ENCODE results near the gene SH3BP2. TPM values are rescaled to one million over a fixed set of nuclear protein-coding genes. Genes with fewer than 3 reads are reported as not detected.

Gene SH3BP2
- total and polyA plus RNA-seq, 7 experiments from 2014 or later, result 5.9 to 269 (median 23.1) TPM

DNA sequence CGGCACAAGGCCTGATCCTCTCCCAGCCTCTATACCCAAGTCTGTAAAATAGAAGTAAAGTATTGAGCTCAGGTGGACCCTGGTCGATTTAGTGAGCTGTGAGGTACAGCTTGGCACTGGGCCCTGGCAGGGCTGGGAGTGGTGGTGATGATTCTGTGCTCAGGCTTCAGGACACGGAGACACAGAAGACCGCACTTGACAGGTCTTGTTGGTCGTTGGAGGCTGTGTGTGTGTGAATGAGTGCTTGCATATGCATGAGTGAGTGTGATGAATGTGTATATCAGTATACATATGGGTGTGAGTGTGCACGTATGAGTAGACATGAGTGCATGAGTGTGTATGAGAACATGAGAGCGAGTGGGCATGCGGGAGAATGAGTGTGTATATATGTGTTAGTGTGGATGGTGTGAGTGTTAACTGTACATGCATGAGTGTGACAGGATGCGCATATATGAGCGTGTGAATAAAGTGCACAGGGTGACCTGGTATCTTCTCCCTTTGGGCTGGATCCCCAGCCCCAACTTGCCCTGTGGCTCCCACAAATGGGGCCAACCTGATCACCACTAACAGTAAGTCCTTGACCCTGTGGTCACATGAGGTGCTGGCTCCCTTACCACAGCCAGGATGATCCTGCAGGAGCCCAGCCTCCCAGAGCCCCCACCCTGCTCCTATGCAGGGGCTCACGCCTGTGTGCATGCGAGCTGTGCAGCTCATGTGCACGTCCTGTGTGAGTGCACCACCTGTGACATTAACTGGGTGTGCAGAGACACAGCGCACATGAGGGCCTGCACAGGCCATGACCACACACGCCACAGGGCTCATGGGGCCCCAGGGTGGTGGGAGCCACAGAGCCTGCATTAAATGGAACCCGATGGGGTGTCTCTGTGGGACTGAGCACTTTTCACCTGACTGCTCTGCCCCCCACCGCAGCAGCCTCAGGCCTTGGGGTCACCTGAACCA is 20.8 kb downstream of the SH3BP2 start:
- H3K27ac ChIP-seq (ENCODE audit: low read depth, low read length), result peak overlapping the region; percentile 85
- peaks cover 0 to 32% (median 0%) of the 10 kb centered on the region in 5 donors for H3K36me3 Mint-ChIP-seq
- no peaks in the 10 kb centered on the region for H3K27me3 Mint-ChIP-seq
- peak overlapping the region; percentile 81 to 99 (median 94) for H3K4me3 Mint-ChIP-seq
- H3K27me3 ChIP-seq (ENCODE audit: control insufficient read depth in 2 of 2, insufficient read depth in 2 of 2, low read length in 2 of 2), result no peaks in the 10 kb centered on the region
- peak overlapping the region; percentile 81 for H3K4me3 ChIP-seq (ENCODE audit: low read length)
- H3K27ac Mint-ChIP-seq, result peak overlapping the region; percentile 59 to 99 (median 96)
- no peak for DNase-seq
- ChIA-PET CTCF (interaction anchor here (0.5 to 0.9 kb wide), 5 partner anchors 8 to 123 kb away, joined by 3 to 5 read pairs (median 3); no protein-coding TSS in a partner anchor), POLR2A (interaction anchor here (0.6 to 12.2 kb wide), 5 partner anchors 14 to 63 kb away, joined by 3 to 100 read pairs (median 5); no protein-coding TSS in a partner anchor)
- H3K9me3 ChIP-seq (ENCODE audit: control insufficient read depth in 2 of 3, low read length in 3 of 3), result no peaks in the 10 kb centered on the region
- ATAC-seq, result no peak
- intact Hi-C loops (cut with micrococcal nuclease), result loop anchor here (2.0 kb wide), 3 partner anchors 29 to 117 kb away; partner anchors contain the start of genes ADD1 (in 1 of the 2) and TNIP2 (in 1 of the 2)
- no peaks in the 10 kb centered on the region for H3K36me3 ChIP-seq (ENCODE audit: control insufficient read depth in 2 of 3, insufficient read depth in 3 of 3, low read length in 3 of 3)
- peaks cover 49 to 54% of the 10 kb centered on the region in 2 donors for H3K4me1 ChIP-seq (ENCODE audit: control insufficient read depth in 2 of 2, insufficient read depth in 2 of 2, low read length in 2 of 2)
- peaks cover 44 to 65% (median 58%) of the 10 kb centered on the region in 7 donors for H3K4me1 Mint-ChIP-seq
- no peaks in the 10 kb centered on the region for H3K9me3 Mint-ChIP-seq

DNA sequence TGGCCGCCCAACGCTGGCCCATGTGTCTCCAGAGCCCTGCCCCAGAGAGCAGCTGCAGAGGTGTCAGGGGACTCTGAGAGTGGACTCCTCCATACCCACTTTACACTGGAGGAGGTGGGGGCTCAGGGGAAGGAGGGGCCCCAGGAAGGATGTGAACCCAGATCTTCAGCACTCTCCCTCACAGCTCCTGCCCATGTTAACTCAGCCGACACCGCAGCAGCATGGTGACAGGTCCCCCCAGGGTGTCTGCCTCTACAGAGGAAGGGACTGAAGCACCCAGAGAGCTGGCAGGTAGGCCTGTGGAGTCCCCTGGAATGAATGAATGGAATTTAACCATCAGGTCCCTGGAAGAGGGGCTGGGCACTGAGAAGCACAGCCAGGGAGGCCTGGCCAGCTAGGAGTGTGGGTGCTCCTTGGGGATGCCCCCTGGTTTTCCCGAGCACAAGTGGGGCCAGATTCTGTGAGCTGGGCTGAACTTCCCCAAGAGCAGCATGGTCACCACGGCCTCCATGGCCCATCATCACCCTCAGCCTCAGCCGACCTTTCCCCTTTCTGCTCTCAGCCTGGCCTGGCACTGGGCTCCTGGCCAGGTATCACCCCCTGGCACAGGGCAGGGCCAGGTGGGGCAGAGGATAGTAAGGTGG is 21.9 kb downstream of the SH3BP2 start:
- intact Hi-C loops (cut with micrococcal nuclease), result no loop called here
- H3K4me1 ChIP-seq (ENCODE audit: control insufficient read depth in 2 of 2, insufficient read depth in 2 of 2, low read length in 2 of 2), result peaks cover 49 to 64% of the 10 kb centered on the region in 2 donors
- no peak for DNase-seq
- no peaks in the 10 kb centered on the region for H3K36me3 ChIP-seq (ENCODE audit: control insufficient read depth in 2 of 3, insufficient read depth in 3 of 3, low read length in 3 of 3)
- H3K27me3 ChIP-seq (ENCODE audit: control insufficient read depth in 2 of 2, insufficient read depth in 2 of 2, low read length in 2 of 2), result no peaks in the 10 kb centered on the region
- peak overlapping the region; percentile 81 for H3K4me3 ChIP-seq (ENCODE audit: low read length)
- H3K36me3 Mint-ChIP-seq, result peaks cover 0 to 34% (median 0%) of the 10 kb centered on the region in 5 donors
- H3K27me3 Mint-ChIP-seq, result no peaks in the 10 kb centered on the region
- peak overlapping the region in 7 of 9 donors; percentile 51 to 99 (median 78) for H3K27ac Mint-ChIP-seq
- CTCF ChIA-PET, result interaction anchor here (0.5 to 0.9 kb wide), 2 partner anchors 12 to 24 kb away, joined by 3 to 5 read pairs; no protein-coding TSS in a partner anchor
- ATAC-seq, result peak; percentile 18
- H3K4me3 Mint-ChIP-seq, result peak overlapping the region; percentile 19 to 99 (median 88)
- peaks cover 53 to 72% (median 67%) of the 10 kb centered on the region in 7 donors for H3K4me1 Mint-ChIP-seq
- H3K9me3 Mint-ChIP-seq, result no peaks in the 10 kb centered on the region
- POLR2A ChIA-PET, result interaction anchor here (0.9 to 12.2 kb wide), 4 partner anchors 16 to 133 kb away, joined by 3 to 100 read pairs (median 4); no protein-coding TSS in a partner anchor
- H3K27ac ChIP-seq (ENCODE audit: low read depth, low read length), result peak overlapping the region; percentile 49
- H3K9me3 ChIP-seq (ENCODE audit: control insufficient read depth in 2 of 3, low read length in 3 of 3), result no peaks in the 10 kb centered on the region

DNA sequence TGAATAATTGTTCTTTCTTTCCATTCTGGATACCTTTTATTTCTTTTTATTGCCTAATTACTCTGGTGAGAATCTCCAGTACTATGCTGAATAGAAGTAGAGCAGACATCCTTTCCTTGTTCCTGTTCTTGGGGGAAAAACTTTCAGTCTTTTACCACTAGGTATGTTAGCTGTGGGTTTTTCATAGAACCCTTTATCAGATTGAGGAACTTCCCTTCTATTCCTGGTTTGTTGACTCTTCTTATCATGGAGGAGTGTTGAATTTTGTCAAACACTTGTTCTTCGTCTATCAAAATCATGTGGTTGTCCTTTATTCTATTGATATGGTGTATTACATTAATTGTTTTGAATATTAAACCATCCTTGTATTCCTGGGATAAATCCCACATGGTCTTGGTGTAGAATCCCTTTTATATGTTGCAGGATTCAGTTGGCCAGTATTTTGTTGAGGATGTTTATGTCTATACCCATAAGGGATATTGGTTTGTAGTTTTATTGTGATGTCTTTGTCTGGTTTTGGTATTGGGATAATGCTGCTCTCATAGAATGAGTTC is 23.6 kb downstream of the SH3BP2 start:
- DNase-seq (no peak), ATAC-seq (no peak)
- H3K4me1 Mint-ChIP-seq, result peaks cover 55 to 77% (median 62%) of the 10 kb centered on the region in 7 donors
- H3K36me3 Mint-ChIP-seq, result peaks cover 0 to 34% (median 0%) of the 10 kb centered on the region in 5 donors
- Histone ChIP-seq H3K27me3 (ENCODE audit: control insufficient read depth in 2 of 2, insufficient read depth in 2 of 2, low read length in 2 of 2) (no peaks in the 10 kb centered on the region), H3K4me1 (ENCODE audit: control insufficient read depth in 2 of 2, insufficient read depth in 2 of 2, low read length in 2 of 2) (peaks cover 43 to 60% of the 10 kb centered on the region in 2 donors), H3K36me3 (ENCODE audit: control insufficient read depth in 2 of 3, insufficient read depth in 3 of 3, low read length in 3 of 3) (peaks cover 0 to 12% (median 0%) of the 10 kb centered on the region in 3 experiments), H3K9me3 (ENCODE audit: control insufficient read depth in 2 of 3, low read length in 3 of 3) (no peaks in the 10 kb centered on the region), H3K4me3 (ENCODE audit: low read length) (no peak overlapping the region), H3K27ac (ENCODE audit: low read depth, low read length) (no peak overlapping the region)
- H3K27ac Mint-ChIP-seq, result peak overlapping the region; percentile 36 to 94 (median 86)
- H3K4me3 Mint-ChIP-seq, result peak overlapping the region; percentile 77 to 93 (median 82)
- no peaks in the 10 kb centered on the region for H3K27me3 Mint-ChIP-seq
- H3K9me3 Mint-ChIP-seq, result no peaks in the 10 kb centered on the region
- intact Hi-C loops (cut with micrococcal nuclease), result no loop called here
- POLR2A ChIA-PET, result interaction anchor here (12.2 kb wide), 1 partner anchor 21 kb away, joined by 100 read pairs; no protein-coding TSS in a partner anchor
- CTCF ChIA-PET, result no interaction called here

DNA sequence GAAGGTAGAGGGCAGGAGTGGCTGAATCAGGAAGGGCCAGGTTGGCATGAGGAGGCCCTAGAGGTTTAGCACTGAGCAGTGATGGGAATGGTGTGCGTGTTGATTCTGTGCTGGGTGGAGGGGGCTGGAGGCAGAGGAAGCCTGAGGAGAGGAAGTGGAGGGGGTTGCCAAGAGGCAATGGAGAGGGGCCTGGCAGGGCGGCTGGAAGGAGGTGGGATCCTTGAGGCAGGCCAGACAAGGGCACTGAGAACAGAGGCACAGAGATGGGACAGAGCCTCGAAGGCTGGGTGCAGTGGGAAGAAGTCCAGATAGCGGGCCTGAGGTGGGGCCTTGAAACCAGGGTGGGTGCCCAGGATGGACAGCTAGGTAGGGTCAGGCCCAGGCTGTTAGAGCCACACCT is 24.3 kb downstream of the SH3BP2 start:
- H3K9me3 ChIP-seq (ENCODE audit: control insufficient read depth in 2 of 3, low read length in 3 of 3), result no peaks in the 10 kb centered on the region
- no peak overlapping the region for H3K27ac ChIP-seq (ENCODE audit: low read depth, low read length)
- peaks cover 36 to 54% of the 10 kb centered on the region in 2 donors for H3K4me1 ChIP-seq (ENCODE audit: control insufficient read depth in 2 of 2, insufficient read depth in 2 of 2, low read length in 2 of 2)
- peaks cover 0 to 30% (median 0%) of the 10 kb centered on the region in 5 donors for H3K36me3 Mint-ChIP-seq
- H3K27me3 ChIP-seq (ENCODE audit: control insufficient read depth in 2 of 2, insufficient read depth in 2 of 2, low read length in 2 of 2), result no peaks in the 10 kb centered on the region
- ATAC-seq (no peak), DNase-seq (no peak)
- ChIA-PET POLR2A (interaction anchor here (12.2 kb wide), 1 partner anchor 20 kb away, joined by 100 read pairs; no protein-coding TSS in a partner anchor), CTCF (no interaction called here)
- intact Hi-C loops (cut with micrococcal nuclease), result no loop called here
- no peak overlapping the region for H3K4me3 ChIP-seq (ENCODE audit: low read length)
- H3K4me1 Mint-ChIP-seq, result peaks cover 48 to 70% (median 56%) of the 10 kb centered on the region in 7 donors
- no peaks in the 10 kb centered on the region for H3K27me3 Mint-ChIP-seq
- H3K27ac Mint-ChIP-seq, result peak overlapping the region; percentile 36 to 94 (median 86)
- H3K4me3 Mint-ChIP-seq, result peak overlapping the region; percentile 77 to 93 (median 82)
- H3K36me3 ChIP-seq (ENCODE audit: control insufficient read depth in 2 of 3, insufficient read depth in 3 of 3, low read length in 3 of 3), result peaks cover 0 to 13% (median 2%) of the 10 kb centered on the region in 3 experiments
- no peaks in the 10 kb centered on the region for H3K9me3 Mint-ChIP-seq

DNA sequence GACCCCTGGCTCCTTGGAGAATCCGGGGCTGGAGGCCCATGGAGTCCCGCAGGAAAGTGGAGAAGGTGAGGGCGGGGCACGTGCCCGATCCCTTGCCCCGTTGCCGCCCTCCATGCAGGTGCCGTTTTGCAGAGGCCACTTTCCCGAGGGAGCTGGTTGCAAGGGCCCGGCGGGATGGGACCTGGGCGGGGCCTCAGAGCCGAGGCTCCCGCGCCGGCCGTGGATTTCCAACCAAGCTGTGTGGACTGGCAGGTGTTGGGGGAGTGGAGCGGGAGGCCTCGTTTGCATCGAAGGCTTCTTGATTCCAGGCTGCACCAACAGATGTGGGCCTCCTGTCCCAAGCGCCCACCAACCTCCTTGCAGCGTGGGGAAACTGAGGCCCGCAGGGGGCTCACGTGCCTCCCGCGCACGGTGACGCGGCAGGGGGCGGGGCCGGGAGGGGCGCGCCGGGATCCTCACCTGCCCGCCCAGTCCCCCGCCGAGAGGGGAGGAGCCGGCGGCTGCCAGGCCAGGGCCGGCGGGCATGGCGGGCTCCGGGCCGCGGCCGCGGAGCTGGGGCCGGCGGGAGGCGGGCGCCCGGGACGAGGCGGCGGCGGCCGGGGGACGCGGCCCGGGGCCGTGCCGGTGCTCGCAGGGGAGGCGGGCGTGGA is 24.9 kb downstream of the SH3BP2 start:
- Histone ChIP-seq H3K4me3 (ENCODE audit: low read length) (peak overlapping the region; percentile 35), H3K4me1 (ENCODE audit: control insufficient read depth in 2 of 2, insufficient read depth in 2 of 2, low read length in 2 of 2) (peaks cover 36 to 54% of the 10 kb centered on the region in 2 donors), H3K36me3 (ENCODE audit: control insufficient read depth in 2 of 3, insufficient read depth in 3 of 3, low read length in 3 of 3) (peaks cover 0 to 20% (median 9%) of the 10 kb centered on the region in 3 experiments), H3K27ac (ENCODE audit: low read depth, low read length) (peak overlapping the region; percentile 54), H3K27me3 (ENCODE audit: control insufficient read depth in 2 of 2, insufficient read depth in 2 of 2, low read length in 2 of 2) (no peaks in the 10 kb centered on the region), H3K9me3 (ENCODE audit: control insufficient read depth in 2 of 3, low read length in 3 of 3) (no peaks in the 10 kb centered on the region)
- peaks cover 45 to 67% (median 56%) of the 10 kb centered on the region in 7 donors for H3K4me1 Mint-ChIP-seq
- H3K27ac Mint-ChIP-seq, result peak overlapping the region in 6 of 9 donors; percentile 9 to 94 (median 82)
- peak overlapping the region; percentile 77 to 93 (median 82) for H3K4me3 Mint-ChIP-seq
- no peak for DNase-seq
- peaks cover 0 to 26% (median 0%) of the 10 kb centered on the region in 5 donors for H3K36me3 Mint-ChIP-seq
- no peaks in the 10 kb centered on the region for H3K9me3 Mint-ChIP-seq
- ChIA-PET POLR2A (interaction anchor here (1.6 to 12.2 kb wide), 3 partner anchors 19 to 25 kb away, joined by 4 to 100 read pairs (median 12); no protein-coding TSS in a partner anchor), CTCF (interaction anchor here (0.6 kb wide), 1 partner anchor 220 kb away, joined by 3 read pairs; no protein-coding TSS in a partner anchor)
- H3K27me3 Mint-ChIP-seq, result no peaks in the 10 kb centered on the region
- intact Hi-C loops (cut with micrococcal nuclease), result loop anchor here in 1 of 2 donors (1.0 kb wide), 1 partner anchor 20 kb away; no protein-coding TSS in a partner anchor
- peak; percentile 52 for ATAC-seq

Data from naive thymus-derived CD4-positive, alpha-beta T cell (primary cell).